Kidney glomerular epithelial cell (primary cell): Measurements from ENCODE around the gene GPSM3.
"Not testable (repeated sequence)": the region's sequence is repeated elsewhere in the genome, so short reads cannot be mapped to it uniquely, and the experiment has no call there.

Source experiments
- DNase-seq: peaks from one replicate; lab custom pipeline; 2025; lab: John Stamatoyannopoulos, UW

The GPSM3 gene

DNA sequence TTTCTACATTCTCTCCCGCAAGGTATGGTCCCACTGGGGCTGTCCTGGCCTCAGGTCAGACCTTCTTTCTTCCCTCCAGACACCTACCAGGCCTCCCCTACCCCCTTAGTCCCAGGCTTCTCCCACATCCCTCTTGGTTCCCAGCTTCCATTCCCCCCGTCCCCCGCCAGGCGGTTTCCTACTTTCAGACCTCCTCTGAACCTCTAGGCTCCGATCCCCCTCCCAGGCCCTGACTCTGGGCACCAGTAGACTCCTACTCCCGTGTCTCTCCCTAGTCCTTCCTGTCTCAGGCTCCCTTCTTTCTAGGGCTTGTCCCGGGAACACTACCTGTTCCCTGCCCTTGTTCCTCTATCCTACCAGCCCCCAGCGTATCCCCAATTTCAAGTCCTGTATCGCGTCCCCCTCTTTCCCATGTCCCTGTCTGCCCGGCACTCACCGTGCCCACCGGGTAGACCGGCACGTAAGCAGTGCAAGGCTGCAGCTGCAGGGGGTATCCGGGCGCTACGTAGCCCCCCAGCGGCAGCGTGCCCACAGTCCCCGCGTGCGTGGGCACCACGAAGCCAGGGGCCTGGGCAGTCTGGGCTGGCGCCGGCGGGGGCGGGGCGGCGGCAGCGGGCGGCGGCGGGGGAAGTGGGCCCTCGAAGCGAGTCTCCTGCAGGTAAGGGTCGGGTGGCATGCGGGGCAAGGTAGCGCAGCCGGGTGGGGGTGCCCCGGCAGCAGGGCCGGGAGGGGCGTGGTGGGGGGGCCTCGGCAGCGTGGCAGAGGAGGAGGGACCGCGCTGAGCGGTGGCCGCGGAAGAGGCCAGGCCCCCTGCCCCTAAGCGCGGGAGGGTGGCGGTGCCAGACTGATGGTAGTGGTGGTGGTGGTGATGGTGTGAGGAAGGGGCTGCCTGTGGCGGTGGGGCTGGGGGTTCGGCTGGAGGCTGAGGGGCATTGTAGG is 42.2 kb downstream of the GPSM3 start:
- no peak for DNase-seq

- DNase-seq, result no peak
Measured at GRCh38 chr6:32149092-32149755, 43.2 kb downstream of the GPSM3 start.

DNA sequence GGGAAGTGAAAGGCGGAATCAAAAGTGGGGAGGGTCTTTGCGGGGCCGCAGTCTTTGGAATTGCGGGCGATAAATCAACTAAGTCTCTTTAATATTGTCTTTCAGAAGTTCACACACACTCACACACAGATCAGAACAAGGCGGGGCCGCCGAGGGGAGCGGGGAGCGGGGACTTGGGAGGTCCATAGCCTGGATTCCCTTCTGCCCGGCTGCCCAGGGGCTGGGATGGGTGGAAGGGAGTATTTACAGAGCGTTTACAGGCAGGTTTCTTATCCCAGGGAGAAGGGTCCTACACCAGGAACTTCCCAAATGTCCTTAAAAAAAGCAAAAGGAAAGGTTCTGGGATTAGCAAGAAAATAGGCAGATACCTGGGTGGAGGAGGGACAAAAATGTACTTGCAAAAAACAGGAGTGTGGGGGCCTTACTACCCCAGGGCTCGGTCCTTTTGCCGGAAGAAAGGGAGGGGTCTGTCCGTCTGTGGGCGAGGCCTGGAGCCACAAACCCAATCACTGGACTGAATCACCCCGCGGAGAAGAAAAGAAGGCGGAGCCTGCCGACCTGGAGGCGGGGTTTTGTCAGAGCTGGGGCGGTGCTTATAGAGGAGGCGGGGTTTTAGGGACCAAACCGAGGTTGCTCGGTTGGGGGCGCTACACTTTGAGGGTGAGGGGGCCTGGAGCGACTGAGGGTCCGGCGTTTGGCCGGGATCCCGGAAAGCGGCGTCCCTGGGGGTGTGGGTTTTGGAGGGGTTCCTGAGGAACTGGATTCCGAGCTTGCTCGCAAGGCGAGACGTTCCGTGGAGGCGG is 44.0 kb downstream of the GPSM3 start:
- no peak for DNase-seq

DNA sequence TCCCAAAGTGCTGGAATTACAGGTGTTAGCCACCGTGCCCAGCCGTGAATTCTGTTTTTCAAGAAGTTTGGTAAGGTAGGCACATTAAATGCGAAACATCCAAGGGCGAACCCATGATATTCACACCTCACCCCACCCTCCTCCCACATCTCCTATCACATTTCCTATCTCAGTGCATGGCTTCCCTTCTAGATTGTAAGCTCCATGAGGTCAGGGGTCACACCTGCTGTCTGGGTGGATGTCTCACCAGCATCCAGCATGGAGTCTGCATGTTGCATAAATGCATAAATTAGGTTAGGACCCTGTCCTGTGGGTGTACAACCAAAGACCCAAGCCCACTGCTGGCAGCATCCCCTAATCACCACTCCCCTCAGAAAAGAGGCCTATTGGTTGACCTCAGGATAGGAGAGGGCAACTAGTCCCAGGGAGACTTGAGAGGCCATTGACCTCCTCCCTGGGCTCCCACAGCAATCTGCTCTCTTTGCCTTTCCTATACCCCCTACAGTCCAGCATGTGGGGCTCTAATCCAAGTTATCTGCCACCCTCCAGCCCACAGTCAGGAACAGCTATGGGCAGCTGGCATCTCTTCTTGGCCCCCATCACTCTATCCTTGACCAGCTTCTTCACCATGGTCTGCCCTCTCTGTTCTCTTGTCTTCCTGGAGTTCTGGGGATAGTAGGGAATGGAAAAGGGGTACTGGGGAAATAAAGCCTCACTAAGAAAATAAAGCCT is 44.9 kb downstream of the GPSM3 start:
- DNase-seq, result no peak

DNA sequence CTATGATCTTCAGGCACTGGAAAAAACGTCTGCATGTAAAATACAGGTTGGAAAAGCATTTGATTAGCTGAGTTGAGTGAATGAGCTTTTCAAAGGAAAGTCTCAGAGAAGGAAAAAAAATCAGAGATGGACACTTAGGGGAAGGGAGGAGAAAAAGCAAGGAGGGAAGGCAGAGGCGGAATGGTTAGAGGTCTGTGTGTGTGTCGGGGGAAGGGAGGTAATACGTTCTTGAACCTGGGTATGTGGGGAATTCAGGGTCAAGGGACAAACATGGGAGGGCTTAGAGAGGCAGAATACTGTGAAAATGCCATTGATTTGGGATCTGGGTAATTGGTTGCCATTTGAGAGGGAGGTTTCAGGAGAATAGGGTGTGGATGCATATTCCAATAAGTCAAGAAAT is 45.8 kb downstream of the GPSM3 start:
- no peak for DNase-seq

GRCh38 chr6:32146287-32146686 is 46.2 kb downstream of the GPSM3 start:
- DNase-seq, result no peak

GRCh38 chr6:32144238-32144637 is 48.2 kb downstream of the GPSM3 start:
- DNase-seq, result not testable (repeated sequence)
